DMS79 (cell line): ENCODE measurements around the gene MYCBP.

Experiments
- DNase-seq: peaks from one replicate; lab custom pipeline; 2025; lab: John Stamatoyannopoulos, UW

Gene MYCBP

GRCh38 chr1:38820860-38821259 lies 52.3 kb downstream of the MYCBP start:
- DNase-seq, result no peak

GRCh38 chr1:38819516-38819915 lies 53.6 kb downstream of the MYCBP start:
- DNase-seq, result no peak

- no peak for DNase-seq
Observed at GRCh38 chr1:38819040-38819439, 54.1 kb downstream of the MYCBP start.

- DNase-seq, result no peak
Observed at GRCh38 chr1:38818175-38818976, 54.8 kb downstream of the MYCBP start.

GRCh38 chr1:38817267-38818174 lies 55.6 kb downstream of the MYCBP start:
- no peak for DNase-seq

- DNase-seq, result peak; percentile 27
Observed at GRCh38 chr1:38815903-38816627, 57.1 kb downstream of the MYCBP start.

GRCh38 chr1:38814984-38815464 lies 58.1 kb downstream of the MYCBP start:
- DNase-seq, result no peak

GRCh38 chr1:38814444-38814983 lies 58.6 kb downstream of the MYCBP start:
- no peak for DNase-seq

GRCh38 chr1:38812981-38813380 lies 60.2 kb downstream of the MYCBP start:
- DNase-seq, result no peak
